Fibroblast of pulmonary artery (primary cell): ENCODE measurements around the gene P4HA1.

Source experiments
- DNase-seq: peaks from one replicate; pipeline ENCODE4 v3.0.0-alpha.2; 2010; ENCODE audit warnings: low read depth
- H3K4me3 ChIP-seq: replicated peaks from 2 replicates; pipeline ENCODE4 v1.5.1; 2011; ENCODE audit warnings: low read depth, mild to moderate bottlenecking, control low read depth, low read length, moderate library complexity
- CTCF ChIP-seq: IDR thresholded peaks from 2 replicates; pipeline ENCODE4 v1.5.1; 2011; ENCODE audit warnings: mild to moderate bottlenecking, control low read depth, low read length, inconsistent platforms; ENCODE audit errors: missing control alignments

The P4HA1 gene

GRCh38 chr10:73061743-73062142 lies 34.9 kb downstream of the P4HA1 start:
- DNase-seq = no peak
- no peak overlapping the region for H3K4me3 ChIP-seq
- TF ChIP-seq CTCF = no peak

DNA sequence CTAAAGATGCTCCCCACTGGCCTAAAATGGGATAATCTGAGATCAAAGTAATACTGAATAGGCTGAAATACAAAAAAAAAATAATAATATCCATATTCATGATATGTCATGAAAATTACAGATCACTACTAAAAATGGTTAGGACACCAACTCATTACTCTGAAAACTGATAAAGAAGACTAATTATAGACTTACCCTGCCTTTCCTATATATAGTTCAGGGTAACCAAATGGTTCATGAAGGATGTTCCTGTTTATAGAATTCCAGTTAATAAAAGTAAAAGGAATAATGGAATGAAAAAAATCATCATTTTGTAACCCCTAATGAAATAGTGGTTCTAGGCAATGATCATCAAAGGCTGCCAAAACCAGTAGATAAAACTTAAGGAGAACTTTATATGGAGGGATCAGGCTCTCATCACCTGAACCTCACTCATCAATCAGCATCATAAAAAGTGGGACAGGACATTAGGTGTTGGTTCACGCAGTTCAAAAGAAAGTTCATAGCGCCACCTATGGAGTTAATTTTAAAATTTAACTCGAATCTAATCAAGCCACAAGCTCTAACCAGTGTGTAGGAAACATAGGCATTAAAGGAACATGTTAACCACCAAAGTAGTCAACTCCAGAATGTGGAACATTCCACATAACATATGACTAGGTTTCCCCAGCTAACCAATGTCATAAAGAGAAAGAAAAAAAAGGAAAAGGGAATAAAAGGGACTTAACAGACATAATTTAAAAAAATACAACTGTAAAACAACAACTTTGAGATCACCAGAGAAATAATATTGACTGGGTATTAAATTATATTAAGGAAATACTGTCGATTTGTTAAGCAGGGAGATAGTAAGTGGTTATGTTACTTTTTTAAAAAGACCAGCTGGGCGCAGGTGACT lies 35.7 kb downstream of the P4HA1 start:
- DNase-seq = peak; percentile 48
- peak; percentile 46 for TF ChIP-seq CTCF
- no peak overlapping the region for H3K4me3 ChIP-seq

DNA sequence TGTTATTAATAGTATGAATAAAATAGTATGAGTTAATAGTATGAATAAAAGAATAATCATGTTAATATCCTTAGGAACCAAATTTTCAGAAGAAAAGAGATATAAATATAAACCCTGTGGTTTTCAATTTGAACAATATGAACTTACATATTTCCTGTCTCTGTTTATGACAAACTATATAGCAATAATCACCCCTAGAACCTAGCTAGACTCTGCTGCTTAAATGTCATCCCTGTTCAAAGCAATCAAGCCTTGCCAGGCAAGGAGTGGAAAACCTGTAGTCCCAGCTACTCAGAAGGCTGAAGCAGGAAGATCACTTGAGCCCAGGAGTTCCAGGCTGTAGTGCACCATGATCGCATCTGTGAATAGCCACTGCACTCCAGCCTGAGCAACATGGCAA lies 36.5 kb downstream of the P4HA1 start:
- DNase-seq = no peak
- no peak for TF ChIP-seq CTCF
- no peak overlapping the region for H3K4me3 ChIP-seq

- no peak overlapping the region for H3K4me3 ChIP-seq
- no peak for TF ChIP-seq CTCF
- DNase-seq = no peak
Measured at GRCh38 chr10:73058057-73058591, 38.5 kb downstream of the P4HA1 start.

DNA sequence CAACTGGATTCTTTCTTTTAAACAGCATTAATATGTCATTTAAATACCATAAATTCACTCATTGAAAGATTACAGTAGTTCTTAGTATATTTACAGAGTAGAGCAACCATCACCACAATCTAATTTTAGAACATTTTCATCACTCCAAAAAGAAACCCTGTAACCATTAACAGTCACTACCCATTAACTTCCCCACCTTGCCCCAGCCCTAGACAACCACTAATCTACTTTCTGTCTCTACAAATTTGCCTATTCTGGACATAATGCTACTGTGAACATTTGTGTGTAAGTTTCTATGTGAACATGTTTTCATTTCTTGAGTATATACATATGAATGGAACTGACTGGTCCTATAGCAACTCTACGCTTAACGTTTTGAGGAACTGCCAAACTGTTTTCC lies 42.4 kb downstream of the P4HA1 start:
- no peak overlapping the region for H3K4me3 ChIP-seq

GRCh38 chr10:73053275-73053674 lies 43.4 kb downstream of the P4HA1 start:
- no peak for DNase-seq
- no peak for TF ChIP-seq CTCF

More for the DNA sequence above, 42.4 kb downstream of the P4HA1 start:
- DNase-seq = no peak
- no peak for TF ChIP-seq CTCF

More at GRCh38 chr10:73053275-73053674, 43.4 kb downstream of the P4HA1 start:
- no peak overlapping the region for H3K4me3 ChIP-seq
